Lung (tissue), 12 donors: ENCODE measurements around the gene ERP44. TPM values are rescaled to one million over a fixed set of nuclear protein-coding genes. Genes with fewer than 3 reads are reported as not detected.
"Not testable (repeated sequence)": the region's sequence is repeated elsewhere in the genome, so short reads cannot be mapped to it uniquely, and the experiment has no call there.

Source experiments
- ATAC-seq: fragments of 200-7000 bp; cut with Tn5 transposase; one replicate; pipeline ENCODE4 v1.9.1; 2020; ENCODE audit warnings: moderate number of reproducible peaks; ENCODE audit not compliant: insufficient read depth, low FRiP score
- DNase-seq, 3 donors: peaks; one replicate each; pipeline ENCODE4 v3.0.0-alpha.2; 2013 to 2017
- H3K27ac ChIP-seq, 2 donors: one replicate each; pipeline ENCODE4 v1.5.1; 2013; ENCODE audit warnings: mild to moderate bottlenecking in 2 of 2, moderate library complexity in 2 of 2, control low read depth in 1 of 2, inconsistent platforms in 1 of 2, low read depth in 1 of 2, low read length in 1 of 2
- H3K27me3 ChIP-seq, 3 donors: one replicate each; pipeline ENCODE4 v1.5.1; 2013; ENCODE audit warnings: low read length in 2 of 3; ENCODE audit not compliant: control insufficient read depth in 3 of 3, insufficient read depth in 3 of 3
- H3K36me3 ChIP-seq, 4 donors: one replicate each; pipeline ENCODE4 v1.5.1; 2013; ENCODE audit warnings: low read length in 4 of 4, mild to moderate bottlenecking in 1 of 4, moderate library complexity in 1 of 4; ENCODE audit not compliant: control insufficient read depth in 4 of 4, insufficient read depth in 4 of 4
- H3K4me1 ChIP-seq, 5 donors: one replicate each; pipeline ENCODE4 v1.5.1; 2013; ENCODE audit warnings: low read length in 5 of 5, mild to moderate bottlenecking in 2 of 5, moderate library complexity in 1 of 5; ENCODE audit not compliant: control insufficient read depth in 5 of 5, insufficient read depth in 5 of 5
- H3K4me3 ChIP-seq: one replicate; pipeline ENCODE4 v1.5.1; 2013; ENCODE audit warnings: mild to moderate bottlenecking, control low read depth, moderate library complexity
- H3K9ac ChIP-seq, 2 donors: one replicate each; pipeline ENCODE4 v1.5.1; 2013; ENCODE audit warnings: low read length in 2 of 2, control low read depth in 1 of 2; ENCODE audit not compliant: insufficient read depth in 1 of 2
- H3K9me3 ChIP-seq, 4 donors: one replicate each; pipeline ENCODE4 v1.5.1; 2013; ENCODE audit warnings: low read length in 3 of 4, mild to moderate bottlenecking in 1 of 4, moderate library complexity in 1 of 4; ENCODE audit not compliant: control insufficient read depth in 4 of 4, insufficient read depth in 3 of 4
- WGBS, 2 donors: extraction: QIAGEN DNeasy Blood & Tissue Kit; methylation state at CpG; one replicate each; pipeline ENCODE4 v1.1.7; 2013; 5-methylcytosine and 5-hydroxymethylcytosine counted together
- polyA plus RNA-seq, 2 donors: library from polyadenylated mRNA; stranded (reverse); fragments of 200-250 nt; gene quantifications; one replicate each; pipeline ENCODE4 v1.2.1, GENCODE V29; 2013
- total RNA-seq, 2 donors: library from RNA; depleted of rRNA in 1 of 2; stranded (reverse); fragments of >200 nt in 1 of 2; gene quantifications; one replicate each; pipeline ENCODE4 v1.2.1, GENCODE V29; 2014 to 2021
- TF ChIP-seq, protein P1 (sequence below): IDR thresholded peaks from 2 replicates; pipeline ENCODE4 v1.5.1; 2012; ENCODE audit warnings: mild to moderate bottlenecking; ENCODE audit errors: control extremely low read depth, extremely low read depth
- donor health status: control.
- donor health status: control.
- donor health status: Bipolar disorder and iron deficiency.
- donor health status: healthy.
- donor health status: DM: yes; HTN: yes; CAD: no.

ERP44 gene
- total and polyA plus RNA-seq, 4 donors = 22.6 to 27.6 (median 27.0) TPM

- H3K36me3 ChIP-seq = peaks cover 2 to 13% (median 9%) of the 10 kb centered on the region in 4 donors
- no peak overlapping the region for H3K27ac ChIP-seq
- ATAC-seq (no peak), DNase-seq (no peak)
- H3K9ac ChIP-seq = no peak overlapping the region
- H3K27me3 ChIP-seq = no peaks in the 10 kb centered on the region
- H3K4me3 ChIP-seq = no peak overlapping the region
- TF ChIP-seq, protein P1, sequence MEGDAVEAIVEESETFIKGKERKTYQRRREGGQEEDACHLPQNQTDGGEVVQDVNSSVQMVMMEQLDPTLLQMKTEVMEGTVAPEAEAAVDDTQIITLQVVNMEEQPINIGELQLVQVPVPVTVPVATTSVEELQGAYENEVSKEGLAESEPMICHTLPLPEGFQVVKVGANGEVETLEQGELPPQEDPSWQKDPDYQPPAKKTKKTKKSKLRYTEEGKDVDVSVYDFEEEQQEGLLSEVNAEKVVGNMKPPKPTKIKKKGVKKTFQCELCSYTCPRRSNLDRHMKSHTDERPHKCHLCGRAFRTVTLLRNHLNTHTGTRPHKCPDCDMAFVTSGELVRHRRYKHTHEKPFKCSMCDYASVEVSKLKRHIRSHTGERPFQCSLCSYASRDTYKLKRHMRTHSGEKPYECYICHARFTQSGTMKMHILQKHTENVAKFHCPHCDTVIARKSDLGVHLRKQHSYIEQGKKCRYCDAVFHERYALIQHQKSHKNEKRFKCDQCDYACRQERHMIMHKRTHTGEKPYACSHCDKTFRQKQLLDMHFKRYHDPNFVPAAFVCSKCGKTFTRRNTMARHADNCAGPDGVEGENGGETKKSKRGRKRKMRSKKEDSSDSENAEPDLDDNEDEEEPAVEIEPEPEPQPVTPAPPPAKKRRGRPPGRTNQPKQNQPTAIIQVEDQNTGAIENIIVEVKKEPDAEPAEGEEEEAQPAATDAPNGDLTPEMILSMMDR = no peak
- peaks cover 0 to 5% (median under 1%) of the 10 kb centered on the region in 4 donors for H3K9me3 ChIP-seq
- H3K4me1 ChIP-seq = no peaks in the 10 kb centered on the region
- WGBS, 2 donors = 94 to 95% methylated on average over 22 of the region's 22 CpGs
Observed at GRCh38 chr9:99998266-99998665, 100.5 kb downstream of the ERP44 start.

- H3K27ac ChIP-seq, ATAC-seq, H3K9ac ChIP-seq, H3K9me3 ChIP-seq, H3K4me3 ChIP-seq, H3K36me3 ChIP-seq, H3K27me3 ChIP-seq, DNase-seq, H3K4me1 ChIP-seq: not testable (repeated sequence)
- WGBS, 2 donors = 94 to 98% methylated on average over 2 of the region's 2 CpGs
Observed at GRCh38 chr9:99990508-99990907, 108.3 kb downstream of the ERP44 start.

- Histone ChIP-seq H3K27ac (no peak overlapping the region), H3K9me3 (peaks cover 0 to 8% (median 2%) of the 10 kb centered on the region in 4 donors), H3K4me3 (no peak overlapping the region), H3K4me1 (no peaks in the 10 kb centered on the region), H3K9ac (no peak overlapping the region), H3K36me3 (peaks cover 0 to 8% (median 3%) of the 10 kb centered on the region in 4 donors), H3K27me3 (no peaks in the 10 kb centered on the region)
- TF ChIP-seq, protein P1 = no peak
- ATAC-seq (no peak), DNase-seq (no peak)
Observed at GRCh38 chr9:99986642-99987041, 112.2 kb downstream of the ERP44 start.

- H3K9me3 ChIP-seq = no peaks in the 10 kb centered on the region
- DNase-seq (no peak), ATAC-seq (no peak)
- TF ChIP-seq, protein P1 = no peak
- no peaks in the 10 kb centered on the region for H3K4me1 ChIP-seq
- no peak overlapping the region for H3K27ac ChIP-seq
- WGBS, 2 donors = 62 to 73% methylated on average over 2 of the region's 2 CpGs
- H3K4me3 ChIP-seq = no peak overlapping the region
- no peak overlapping the region for H3K9ac ChIP-seq
- no peaks in the 10 kb centered on the region for H3K27me3 ChIP-seq
- peaks cover 0 to 11% (median 0%) of the 10 kb centered on the region in 4 donors for H3K36me3 ChIP-seq
Observed at GRCh38 chr9:99980598-99980997, 118.2 kb downstream of the ERP44 start.
